CD4-positive, alpha-beta T cell (primary cell): ENCODE results near the gene RNF20. TPM values are rescaled to one million over a fixed set of nuclear protein-coding genes. Genes with fewer than 3 reads are reported as not detected.
A peak's percentile ranks its signal among the peaks of the same experiment; 100 is the strongest.

Experiments used
- ATAC-seq: fragments of 200-7000 bp; cut with Tn5 transposase; one replicate; pipeline ENCODE4 v1.10.0; 2022; ENCODE audit warnings: mild to moderate bottlenecking; ENCODE audit not compliant: poor library complexity
- CTCF ChIA-PET: fragments of 350-600 bp; sonication (Branson Sonifier 250); formaldehyde crosslinking; loops from one replicate; lab custom pipeline; 2021; ENCODE audit warnings: antibody characterized with exemption, inconsistent platforms; lab: Charles Lee
- POLR2A ChIA-PET: fragments of 350-600 bp; sonication (Branson Sonifier 250); formaldehyde crosslinking; loops from one replicate; lab custom pipeline; 2021; ENCODE audit warnings: antibody characterized with exemption, inconsistent platforms; lab: Charles Lee
- DNase-seq, 14 experiments: peaks; one replicate each; pipeline ENCODE4 v3.0.0-alpha.2; 2013 to 2020; ENCODE audit warnings: mixed read lengths in 2 of 14
- H3K27ac ChIP-seq, 2 donors: one replicate each; pipeline versions ENCODE4 v1.5.1 to v1.7.0; 2013; ENCODE audit warnings: low read length in 2 of 2, low read depth in 1 of 2, mild to moderate bottlenecking in 1 of 2
- H3K27me3 ChIP-seq, 2 experiments: 1 replicate in 1 of 2; 2 replicates in 1 of 2; pipeline versions ENCODE4 v1.6.1 to v1.7.0; 2013; ENCODE audit warnings: low read length in 2 of 2, control low read depth in 1 of 2, mild to moderate bottlenecking in 1 of 2, moderate library complexity in 1 of 2; ENCODE audit not compliant: insufficient read depth in 2 of 2, control insufficient read depth in 1 of 2
- H3K36me3 ChIP-seq: one replicate; pipeline ENCODE4 v1.6.1; 2013; ENCODE audit warnings: low read length, control low read depth; ENCODE audit not compliant: insufficient read depth
- H3K4me1 ChIP-seq: one replicate; pipeline ENCODE4 v1.6.1; 2013; ENCODE audit warnings: low read length, control low read depth; ENCODE audit not compliant: insufficient read depth
- H3K4me3 ChIP-seq: one replicate; pipeline ENCODE4 v1.5.1; 2013; ENCODE audit warnings: mild to moderate bottlenecking, low read length, moderate library complexity
- H3K9me3 ChIP-seq, 2 experiments: 1 replicate in 1 of 2; 2 replicates in 1 of 2; pipeline versions ENCODE4 v1.6.1 to v1.7.0; 2013; ENCODE audit warnings: low read length in 2 of 2, mild to moderate bottlenecking in 2 of 2, control low read depth in 1 of 2, moderate library complexity in 1 of 2; ENCODE audit not compliant: control insufficient read depth in 1 of 2, insufficient read depth in 1 of 2
- H3K27ac Mint-ChIP-seq: one replicate; pipeline ENCODE4 v1.8.0; 2020; ENCODE audit warnings: mixed read lengths
- H3K27me3 Mint-ChIP-seq: one replicate; pipeline ENCODE4 v1.8.0; 2021; ENCODE audit warnings: mixed read lengths
- H3K36me3 Mint-ChIP-seq: one replicate; pipeline ENCODE4 v1.8.0; 2021; ENCODE audit warnings: low read depth, mixed read lengths
- H3K4me1 Mint-ChIP-seq: one replicate; pipeline ENCODE4 v1.8.0; 2021; ENCODE audit warnings: low read depth, mixed read lengths
- H3K4me3 Mint-ChIP-seq: one replicate; pipeline ENCODE4 v1.8.0; 2020; ENCODE audit warnings: mild to moderate bottlenecking, mixed read lengths
- H3K9me3 Mint-ChIP-seq: one replicate; pipeline ENCODE4 v1.8.0; 2020; ENCODE audit warnings: mixed read lengths
- intact Hi-C, 2 experiments: fragments of 100-400 bp; cut with DNase I in 1 of 2; cut with micrococcal nuclease in 1 of 2; formaldehyde crosslinking; loops; one replicate each; pipeline versions ENCODE4 v1.15.1 to v1.9.0; 2023 to 2025; cut with DNase I, micrococcal nuclease
- polyA plus RNA-seq, 2 donors: library from polyadenylated mRNA; unstranded; fragments of 120-200 nt; gene quantifications; one replicate each; pipeline ENCODE4 v1.2.1, GENCODE V29; 2013
- total RNA-seq, 174 experiments: library from RNA in 2 of 174; stranded (reverse) in 2 of 174; gene quantifications; one replicate each; pipeline ENCODE4 v1.2.3 and lab custom pipeline; 2021 to 2026
- TF ChIP-seq, protein P1 (sequence below): fragments of 200-600 bp; IDR thresholded peaks from one replicate; pipeline ENCODE4 v1.8.0; 2022; ENCODE audit warnings: antibody characterized with exemption, mild to moderate bottlenecking

Gene RNF20
- total RNA-seq, result 10 to 100 TPM; 26.9 to 27.6 TPM
- 31.0 TPM for polyA plus RNA-seq (2013, experiment 1 of 2)
- polyA plus RNA-seq (2013, experiment 2 of 2), result 31.3 TPM
- total RNA-seq (lab: John Stamatoyannopoulos, UW), result 31.0 to 106 (median 75.6) reads per million in 172 experiments

DNA sequence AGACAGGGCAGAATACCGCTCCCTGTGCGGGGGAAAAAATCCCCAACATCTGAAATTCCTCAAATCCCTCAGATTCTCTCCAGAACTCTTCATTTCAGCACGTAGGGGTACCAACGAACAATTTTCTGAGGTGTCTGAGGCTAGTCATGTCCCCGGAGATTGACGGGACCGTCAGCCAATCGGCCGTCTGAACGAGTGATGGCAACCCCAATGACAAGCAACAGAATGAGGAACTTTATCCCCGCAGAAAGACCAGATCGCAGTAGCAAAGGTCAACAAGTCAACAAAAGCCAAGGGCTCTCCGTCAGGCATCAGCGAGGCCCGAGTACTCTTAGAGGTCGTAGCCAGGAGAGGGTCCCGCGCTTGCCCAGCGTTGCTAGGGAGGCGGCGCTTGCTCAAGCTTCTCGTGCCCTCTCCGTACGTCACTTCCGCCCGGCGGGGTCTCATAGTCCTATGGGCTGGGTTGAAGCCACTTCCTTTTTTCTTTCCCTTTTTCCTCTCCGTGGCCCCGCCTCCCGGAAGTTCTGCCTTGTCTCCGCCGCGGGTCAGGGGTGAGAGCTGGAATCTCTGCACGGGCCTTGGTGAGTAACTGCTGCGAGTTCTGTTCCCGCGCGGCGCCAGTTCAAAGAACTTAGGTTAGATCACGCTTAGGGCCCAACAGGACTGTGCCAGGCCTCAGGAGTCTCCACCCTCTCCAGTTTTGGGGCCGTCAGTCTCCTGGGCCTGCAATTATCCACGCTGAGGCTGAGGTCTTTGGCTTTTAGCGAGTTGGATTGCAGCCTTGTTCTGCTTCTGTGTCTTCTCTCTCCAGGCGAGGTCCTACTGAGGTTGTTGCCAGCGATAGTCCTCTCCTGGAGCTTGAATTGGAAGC lies at the start of gene RNF20:
Gene RNF20 (plus strand): TSS at position 520 of the 871 bp plus-strand sequence. CDS start 1,571 bp downstream, outside the sequence.
- Histone ChIP-seq H3K36me3 (peaks cover 32% of the 10 kb centered on the region), H3K9me3 (no peaks in the 10 kb centered on the region), H3K4me1 (peaks cover 16% of the 10 kb centered on the region), H3K27ac (peak within 1 kb of the TSS; percentile 91 to 96), H3K4me3 (peak within 1 kb of the TSS; percentile 67), H3K27me3 (no peaks in the 10 kb centered on the region)
- Mint-ChIP-seq H3K27me3 (peaks cover 4% of the 10 kb centered on the region), H3K36me3 (peaks cover 10% of the 10 kb centered on the region), H3K27ac (peak within 1 kb of the TSS; percentile 97), H3K4me3 (peak within 1 kb of the TSS; percentile 90), H3K4me1 (peaks cover 16% of the 10 kb centered on the region), H3K9me3 (no peaks in the 10 kb centered on the region)
- ChIA-PET CTCF (interaction anchor here (0.8 to 1.2 kb wide), 3 partner anchors 74 to 146 kb away, joined by 3 to 5 read pairs (median 3); no protein-coding TSS in a partner anchor), POLR2A (interaction anchor here (1.6 to 2.5 kb wide), 5 partner anchors 36 to 135 kb away, joined by 6 to 31 read pairs (median 13); partner anchors contain the start of genes MRPL50 and ZNF189)
- intact Hi-C loops, result loop anchor here (1.0 to 10.0 kb wide), 6 partner anchors 33 to 1709 kb away; partner anchors contain the start of genes ERP44 (in 1 of the 2), INVS (in 1 of the 2), MRPL50 (in 1 of the 2) and NR4A3 (in 1 of the 2)
- TF ChIP-seq, protein P1, sequence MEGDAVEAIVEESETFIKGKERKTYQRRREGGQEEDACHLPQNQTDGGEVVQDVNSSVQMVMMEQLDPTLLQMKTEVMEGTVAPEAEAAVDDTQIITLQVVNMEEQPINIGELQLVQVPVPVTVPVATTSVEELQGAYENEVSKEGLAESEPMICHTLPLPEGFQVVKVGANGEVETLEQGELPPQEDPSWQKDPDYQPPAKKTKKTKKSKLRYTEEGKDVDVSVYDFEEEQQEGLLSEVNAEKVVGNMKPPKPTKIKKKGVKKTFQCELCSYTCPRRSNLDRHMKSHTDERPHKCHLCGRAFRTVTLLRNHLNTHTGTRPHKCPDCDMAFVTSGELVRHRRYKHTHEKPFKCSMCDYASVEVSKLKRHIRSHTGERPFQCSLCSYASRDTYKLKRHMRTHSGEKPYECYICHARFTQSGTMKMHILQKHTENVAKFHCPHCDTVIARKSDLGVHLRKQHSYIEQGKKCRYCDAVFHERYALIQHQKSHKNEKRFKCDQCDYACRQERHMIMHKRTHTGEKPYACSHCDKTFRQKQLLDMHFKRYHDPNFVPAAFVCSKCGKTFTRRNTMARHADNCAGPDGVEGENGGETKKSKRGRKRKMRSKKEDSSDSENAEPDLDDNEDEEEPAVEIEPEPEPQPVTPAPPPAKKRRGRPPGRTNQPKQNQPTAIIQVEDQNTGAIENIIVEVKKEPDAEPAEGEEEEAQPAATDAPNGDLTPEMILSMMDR, result no peak
- DNase-seq, result peak; percentile 98 to 100 (median 99)
- peak; percentile 90 for ATAC-seq

- Mint-ChIP-seq H3K27me3 (peaks cover 80% of the 10 kb centered on the region), H3K4me1 (no peaks in the 10 kb centered on the region), H3K4me3 (no peak overlapping the region), H3K27ac (no peak overlapping the region), H3K9me3 (no peaks in the 10 kb centered on the region), H3K36me3 (no peaks in the 10 kb centered on the region)
- intact Hi-C loops, result no loop called here
- Histone ChIP-seq H3K36me3 (no peaks in the 10 kb centered on the region), H3K27me3 (peaks cover 16 to 39% of the 10 kb centered on the region in 2 experiments), H3K9me3 (peaks cover 0 to 9% of the 10 kb centered on the region in 2 experiments), H3K4me3 (no peak overlapping the region), H3K27ac (no peak overlapping the region), H3K4me1 (no peaks in the 10 kb centered on the region)
- DNase-seq (no peak), ATAC-seq (no peak)
- ChIA-PET POLR2A (no interaction called here), CTCF (no interaction called here)
- TF ChIP-seq, protein P1, result no peak
These were observed 49.6 kb upstream of the RNF20 start for GRCh38 chr9:101484046-101484445.

DNA sequence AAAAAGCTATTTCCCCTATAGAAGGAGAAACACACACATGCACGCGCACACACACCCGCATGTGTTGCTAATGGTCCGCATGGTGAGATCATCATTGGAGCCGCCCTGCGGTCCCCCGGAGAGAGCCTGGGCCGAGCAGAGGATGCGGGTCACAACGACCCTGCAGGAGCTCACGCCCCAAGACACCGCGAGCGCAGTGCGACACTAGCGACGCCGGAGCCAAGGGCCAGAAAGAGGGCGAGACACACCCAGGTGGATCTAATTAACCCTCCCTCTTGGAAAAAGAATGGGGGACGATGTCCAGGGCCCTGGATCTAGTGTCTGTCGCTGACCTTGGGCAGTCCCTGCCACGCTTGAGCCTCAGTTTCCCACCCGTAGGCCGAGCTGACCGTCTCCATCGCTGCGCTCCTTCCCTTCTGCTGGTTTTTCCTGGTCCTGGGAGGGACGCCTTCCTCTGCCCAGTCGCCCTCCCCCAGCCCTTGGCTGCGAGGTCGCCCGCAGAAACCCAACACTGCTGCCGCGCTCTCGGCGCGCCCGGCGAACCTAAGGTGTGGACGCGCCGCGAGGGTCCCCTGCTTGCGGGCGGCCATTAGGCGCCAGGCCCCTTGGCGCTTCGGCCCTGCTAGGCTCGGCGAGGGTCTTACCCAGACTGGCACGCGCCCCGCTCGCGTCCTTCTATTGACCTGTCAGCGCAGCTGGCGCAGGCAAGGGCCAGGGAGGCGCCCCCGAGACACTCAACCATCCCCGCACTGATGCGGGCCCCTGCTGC lies 47.5 kb upstream of the RNF20 start:
- intact Hi-C loops, result no loop called here
- H3K27me3 ChIP-seq, result peaks cover 13 to 42% of the 10 kb centered on the region in 2 experiments
- Mint-ChIP-seq H3K4me1 (no peaks in the 10 kb centered on the region), H3K4me3 (no peak overlapping the region), H3K27ac (no peak overlapping the region), H3K36me3 (no peaks in the 10 kb centered on the region), H3K9me3 (peaks cover 2% of the 10 kb centered on the region), H3K27me3 (peaks cover 80% of the 10 kb centered on the region)
- ChIA-PET CTCF (no interaction called here), POLR2A (no interaction called here)
- H3K27ac ChIP-seq, result no peak overlapping the region
- DNase-seq (no peak), ATAC-seq (no peak)
- H3K4me1 ChIP-seq, result no peaks in the 10 kb centered on the region
- H3K4me3 ChIP-seq, result no peak overlapping the region
- H3K36me3 ChIP-seq, result no peaks in the 10 kb centered on the region
- peaks cover 0 to 9% of the 10 kb centered on the region in 2 experiments for H3K9me3 ChIP-seq
- TF ChIP-seq, protein P1, result no peak
